Epithelial cell of prostate (primary cell): Measurements from ENCODE around the gene MINDY4.
A peak's percentile ranks its signal among the peaks of the same experiment; 100 is the strongest.
"Not testable (repeated sequence)": the region's sequence is repeated elsewhere in the genome, so short reads cannot be mapped to it uniquely, and the experiment has no call there.

Experiments used
- DNase-seq: peaks from one replicate; pipeline ENCODE4 v3.0.0-alpha.2; 2011; ENCODE audit warnings: low read depth, low spot score
- H3K27ac ChIP-seq: fragments of 450-650 bp; 2 replicates; pipeline ENCODE4 v1.5.1; 2017; ENCODE audit warnings: mild to moderate bottlenecking

Gene MINDY4

GRCh38 chr7:30799206-30799975, 28.2 kb downstream of the MINDY4 start:
- DNase-seq = peak; percentile 73
- H3K27ac ChIP-seq = peak overlapping the region; percentile 56

GRCh38 chr7:30799976-30800661, 28.9 kb downstream of the MINDY4 start:
- peak overlapping the region; percentile 56 for H3K27ac ChIP-seq
- DNase-seq = no peak

- H3K27ac ChIP-seq = no peak overlapping the region
- DNase-seq = peak; percentile 14
Observed at GRCh38 chr7:30800785-30801252, 29.6 kb downstream of the MINDY4 start.

GRCh38 chr7:30802812-30803211, 31.6 kb downstream of the MINDY4 start:
- no peak overlapping the region for H3K27ac ChIP-seq
- DNase-seq = no peak

GRCh38 chr7:30804078-30804661, 33.0 kb downstream of the MINDY4 start:
- H3K27ac ChIP-seq = peak overlapping the region; percentile 45
- DNase-seq = peak; percentile 43

- H3K27ac ChIP-seq = no peak overlapping the region
Observed at GRCh38 chr7:30805081-30805691, 34.0 kb downstream of the MINDY4 start.

GRCh38 chr7:30805931-30806330, 34.7 kb downstream of the MINDY4 start:
- no peak for DNase-seq
- no peak overlapping the region for H3K27ac ChIP-seq

More at GRCh38 chr7:30805081-30805691, 34.0 kb downstream of the MINDY4 start:
- no peak for DNase-seq

- DNase-seq, H3K27ac ChIP-seq: not testable (repeated sequence)
Observed at GRCh38 chr7:30807477-30807876, 36.3 kb downstream of the MINDY4 start.

GRCh38 chr7:30807941-30808340, 36.7 kb downstream of the MINDY4 start:
- DNase-seq, H3K27ac ChIP-seq: not testable (repeated sequence)

- no peak for DNase-seq
- no peak overlapping the region for H3K27ac ChIP-seq
Observed at GRCh38 chr7:30810986-30811385, 39.8 kb downstream of the MINDY4 start.

GRCh38 chr7:30812676-30813075, 41.5 kb downstream of the MINDY4 start:
- no peak overlapping the region for H3K27ac ChIP-seq
- DNase-seq = no peak

GRCh38 chr7:30813466-30813865, 42.2 kb downstream of the MINDY4 start:
- H3K27ac ChIP-seq = no peak overlapping the region
- no peak for DNase-seq

- H3K27ac ChIP-seq = no peak overlapping the region
- no peak for DNase-seq
Observed at GRCh38 chr7:30814700-30815387, 43.6 kb downstream of the MINDY4 start.

GRCh38 chr7:30815388-30815854, 44.2 kb downstream of the MINDY4 start:
- H3K27ac ChIP-seq = no peak overlapping the region
- no peak for DNase-seq

GRCh38 chr7:30815951-30816644, 44.9 kb downstream of the MINDY4 start:
- DNase-seq = no peak
- no peak overlapping the region for H3K27ac ChIP-seq

- DNase-seq = no peak
- H3K27ac ChIP-seq = no peak overlapping the region
Observed at GRCh38 chr7:30816645-30817370, 45.6 kb downstream of the MINDY4 start.

GRCh38 chr7:30817371-30817767, 46.2 kb downstream of the MINDY4 start:
- no peak overlapping the region for H3K27ac ChIP-seq
- no peak for DNase-seq

GRCh38 chr7:30824821-30825720, 53.9 kb downstream of the MINDY4 start:
- no peak overlapping the region for H3K27ac ChIP-seq
- no peak for DNase-seq
